ENCODE results near the gene ELP6.

Gene ELP6

GRCh38 chr3:47513125-47513929 is at the start of gene ELP6:
Gene ELP6, minus strand, starts transcription at chr3:47513712. Its CDS starts 122 bp downstream, at chr3:47513590.
- TF ChIP-seq USF1 (IDR thresholded peaks at IDR 0.05), result peak; percentile 16; the same call in 1 of the 2 replicates
- peak; percentile 20; the same call in 1 of the 2 replicates for TF ChIP-seq CREB1 (IDR thresholded peaks at IDR 0.05; ENCODE audit: low read depth)
- no peak for TF ChIP-seq FOXM1 (IDR thresholded peaks at IDR 0.05; ENCODE audit: borderline replicate concordance, low read depth)
- no peak for TF ChIP-seq REST (IDR thresholded peaks at IDR 0.05; ENCODE audit: low read depth)
- TF ChIP-seq YY1 (IDR thresholded peaks at IDR 0.05; ENCODE audit: low read depth), result peak; percentile 90
- no peak for TF ChIP-seq TEAD4 (IDR thresholded peaks at IDR 0.05)
- no peak for TF ChIP-seq ZBTB7A (IDR thresholded peaks at IDR 0.05; ENCODE audit: low read depth)
- TF ChIP-seq EGR1 (IDR thresholded peaks at IDR 0.05), result peak; percentile 21; the same call in 1 of the 2 replicates
- peak; percentile 77 for TF ChIP-seq MAX (IDR thresholded peaks at IDR 0.05)
- TF ChIP-seq RAD21 (IDR thresholded peaks at IDR 0.05; ENCODE audit: low read depth), result peak; percentile 42; the same call in 1 of the 2 replicates
- TF ChIP-seq TAF1 (IDR thresholded peaks at IDR 0.05; ENCODE audit: low read depth), result peak; percentile 71

- TF ChIP-seq YY1 (IDR thresholded peaks at IDR 0.05; ENCODE audit: low read depth) (no peak), MAX (IDR thresholded peaks at IDR 0.05) (no peak), EP300 (IDR thresholded peaks at IDR 0.05; ENCODE audit: borderline replicate concordance) (no peak), NFIC (IDR thresholded peaks at IDR 0.05) (no peak), REST (IDR thresholded peaks at IDR 0.05; ENCODE audit: low read depth) (no peak)
Measured at GRCh38 chr3:47556351-47556750, 42.8 kb upstream of the ELP6 start.

- TF ChIP-seq MAX (IDR thresholded peaks at IDR 0.05) (no peak), TAF1 (IDR thresholded peaks at IDR 0.05; ENCODE audit: low read depth) (no peak), CEBPB (IDR thresholded peaks at IDR 0.05) (no peak)
Measured at GRCh38 chr3:47554335-47554734, 40.8 kb upstream of the ELP6 start.

- TF ChIP-seq TCF12 (IDR thresholded peaks at IDR 0.05; ENCODE audit: low read depth), result no peak
- TF ChIP-seq ZBTB7A (IDR thresholded peaks at IDR 0.05; ENCODE audit: low read depth), result no peak
- TF ChIP-seq REST (IDR thresholded peaks at IDR 0.05; ENCODE audit: low read depth), result no peak
- TF ChIP-seq EP300 (IDR thresholded peaks at IDR 0.05; ENCODE audit: borderline replicate concordance), result no peak
- no peak for TF ChIP-seq FOXM1 (IDR thresholded peaks at IDR 0.05; ENCODE audit: borderline replicate concordance, low read depth)
- TF ChIP-seq YY1 (IDR thresholded peaks at IDR 0.05; ENCODE audit: low read depth), result no peak
- TF ChIP-seq CEBPB (IDR thresholded peaks at IDR 0.05), result no peak
- no peak for TF ChIP-seq NFIC (IDR thresholded peaks at IDR 0.05)
- no peak for TF ChIP-seq RAD21 (IDR thresholded peaks at IDR 0.05; ENCODE audit: low read depth)
- TF ChIP-seq EGR1 (IDR thresholded peaks at IDR 0.05), result no peak
- no peak for TF ChIP-seq CREB1 (IDR thresholded peaks at IDR 0.05; ENCODE audit: low read depth)
- TF ChIP-seq TAF1 (IDR thresholded peaks at IDR 0.05; ENCODE audit: low read depth), result no peak
- TF ChIP-seq TEAD4 (IDR thresholded peaks at IDR 0.05), result no peak
- TF ChIP-seq MAX (IDR thresholded peaks at IDR 0.05), result no peak
- no peak for TF ChIP-seq USF1 (IDR thresholded peaks at IDR 0.05)
Measured at GRCh38 chr3:47553407-47553806, 39.9 kb upstream of the ELP6 start.

All from Ishikawa (cell line).